Renal cortex interstitium (tissue), 15 donors: ENCODE measurements around the gene RNF167. TPM values are rescaled to one million over a fixed set of nuclear protein-coding genes. Genes with fewer than 3 reads are reported as not detected.

Experiments used
- DNase-seq, 11 donors: peaks; one replicate each; pipeline ENCODE4 v3.0.0-alpha.2; 2013; ENCODE audit warnings: low read depth in 9 of 11, low spot score in 4 of 11; ENCODE audit errors: extremely low read depth in 1 of 11
- long read RNA-seq, 16 experiments: transcript quantifications; one replicate each; lab custom pipeline, GENCODE V29; 2026
- polyA plus RNA-seq, 3 donors: library from polyadenylated mRNA; unstranded; fragments of 120-200 nt; gene quantifications; one replicate each; pipeline ENCODE4 v1.2.1, GENCODE V29; 2013; ENCODE audit not compliant: insufficient read length in 3 of 3

Gene RNF167
- polyA plus RNA-seq, result 100 to 1,000 TPM; 125 to 146 (median 134) TPM
- long read RNA-seq, donor 1, transcript RNF167-211 (9 exons, 1,757 nt), result major isoform, 9 of 1,571 reads
- long read RNA-seq, donor 1, transcript RNF167-213 (3 exons, 619 nt), result minor isoform, 5 of 1,571 reads
- long read RNA-seq, donor 1, partial matches to known transcripts, result 422 of 1,571 reads
- long read RNA-seq, donor 1, other reads (novel, unspliced or antisense), result 1,128 of 1,571 reads
- long read RNA-seq, donor 2, transcript RNF167-211 (9 exons, 1,757 nt), result major isoform, 5 of 19 reads
- long read RNA-seq, donor 2, partial matches to known transcripts, result 6 of 19 reads
- long read RNA-seq, donor 2, other reads (novel, unspliced or antisense), result 0 of 19 reads
- long read RNA-seq, donor 3, transcript RNF167-201 (10 exons, 1,915 nt), result minor isoform, 6 of 36 reads
- long read RNA-seq, donor 3, transcript RNF167-211 (9 exons, 1,757 nt), result major isoform, 16 of 36 reads
- long read RNA-seq, donor 3, partial matches to known transcripts, result 6 of 36 reads
- long read RNA-seq, donor 3, other reads (novel, unspliced or antisense), result 0 of 36 reads
- long read RNA-seq, donor 4, transcript RNF167-211 (9 exons, 1,757 nt), result major isoform, 12 of 21 reads
- long read RNA-seq, donor 4, partial matches to known transcripts, result 0 of 21 reads
- long read RNA-seq, donor 4, other reads (novel, unspliced or antisense), result 0 of 21 reads
- long read RNA-seq, donor 5, result 0 reads
- long read RNA-seq, donor 6, transcript RNF167-211 (9 exons, 1,757 nt), result major isoform, 11 of 1,304 reads
- long read RNA-seq, donor 6, partial matches to known transcripts, result 1,248 of 1,304 reads
- long read RNA-seq, donor 6, other reads (novel, unspliced or antisense), result 33 of 1,304 reads
- long read RNA-seq, donor 7, transcript RNF167-201 (10 exons, 1,915 nt), result major isoform, 10 of 40 reads
- long read RNA-seq, donor 7, transcript RNF167-211 (9 exons, 1,757 nt), result major isoform, 10 of 40 reads
- long read RNA-seq, donor 7, partial matches to known transcripts, result 9 of 40 reads
- long read RNA-seq, donor 7, other reads (novel, unspliced or antisense), result 0 of 40 reads
- long read RNA-seq, donor 8, result 0 reads
- long read RNA-seq, donor 9, transcript RNF167-211 (9 exons, 1,757 nt), result major isoform, 10 of 29 reads
- long read RNA-seq, donor 9, partial matches to known transcripts, result 8 of 29 reads
- long read RNA-seq, donor 9, other reads (novel, unspliced or antisense), result 0 of 29 reads
- long read RNA-seq, donor 10, transcript RNF167-211 (9 exons, 1,757 nt), result major isoform, 14 of 24 reads
- long read RNA-seq, donor 10, transcript RNF167-201 (10 exons, 1,915 nt), result minor isoform, 6 of 24 reads
- long read RNA-seq, donor 10, partial matches to known transcripts, result 0 of 24 reads
- long read RNA-seq, donor 10, other reads (novel, unspliced or antisense), result 0 of 24 reads
- long read RNA-seq, donor 11, transcript RNF167-211 (9 exons, 1,757 nt), result major isoform, 13 of 16 reads
- long read RNA-seq, donor 11, partial matches to known transcripts, result 0 of 16 reads
- long read RNA-seq, donor 11, other reads (novel, unspliced or antisense), result 0 of 16 reads
- long read RNA-seq, donor 12, partial matches to known transcripts, result 0 of 8 reads
- long read RNA-seq, donor 12, other reads (novel, unspliced or antisense), result 0 of 8 reads
- long read RNA-seq, donor 13, result 0 reads
- long read RNA-seq, donor 14, transcript RNF167-211 (9 exons, 1,757 nt), result major isoform, 9 of 15 reads
- long read RNA-seq, donor 14, transcript RNF167-201 (10 exons, 1,915 nt), result minor isoform, 5 of 15 reads
- long read RNA-seq, donor 14, partial matches to known transcripts, result 0 of 15 reads
- long read RNA-seq, donor 14, other reads (novel, unspliced or antisense), result 0 of 15 reads
- long read RNA-seq, donor 15, transcript RNF167-211 (9 exons, 1,757 nt), result major isoform, 5 of 14 reads
- long read RNA-seq, donor 15, partial matches to known transcripts, result 5 of 14 reads
- long read RNA-seq, donor 15, other reads (novel, unspliced or antisense), result 0 of 14 reads
- long read RNA-seq, donor 16, transcript RNF167-213 (3 exons, 619 nt), result minor isoform, 5 of 4,507 reads
- long read RNA-seq, donor 16, transcript RNF167-201 (10 exons, 1,915 nt), result minor isoform, 17 of 4,507 reads
- long read RNA-seq, donor 16, transcript RNF167-211 (9 exons, 1,757 nt), result major isoform, 41 of 4,507 reads
- long read RNA-seq, donor 16, partial matches to known transcripts, result 4,288 of 4,507 reads
- long read RNA-seq, donor 16, other reads (novel, unspliced or antisense), result 151 of 4,507 reads

DNA sequence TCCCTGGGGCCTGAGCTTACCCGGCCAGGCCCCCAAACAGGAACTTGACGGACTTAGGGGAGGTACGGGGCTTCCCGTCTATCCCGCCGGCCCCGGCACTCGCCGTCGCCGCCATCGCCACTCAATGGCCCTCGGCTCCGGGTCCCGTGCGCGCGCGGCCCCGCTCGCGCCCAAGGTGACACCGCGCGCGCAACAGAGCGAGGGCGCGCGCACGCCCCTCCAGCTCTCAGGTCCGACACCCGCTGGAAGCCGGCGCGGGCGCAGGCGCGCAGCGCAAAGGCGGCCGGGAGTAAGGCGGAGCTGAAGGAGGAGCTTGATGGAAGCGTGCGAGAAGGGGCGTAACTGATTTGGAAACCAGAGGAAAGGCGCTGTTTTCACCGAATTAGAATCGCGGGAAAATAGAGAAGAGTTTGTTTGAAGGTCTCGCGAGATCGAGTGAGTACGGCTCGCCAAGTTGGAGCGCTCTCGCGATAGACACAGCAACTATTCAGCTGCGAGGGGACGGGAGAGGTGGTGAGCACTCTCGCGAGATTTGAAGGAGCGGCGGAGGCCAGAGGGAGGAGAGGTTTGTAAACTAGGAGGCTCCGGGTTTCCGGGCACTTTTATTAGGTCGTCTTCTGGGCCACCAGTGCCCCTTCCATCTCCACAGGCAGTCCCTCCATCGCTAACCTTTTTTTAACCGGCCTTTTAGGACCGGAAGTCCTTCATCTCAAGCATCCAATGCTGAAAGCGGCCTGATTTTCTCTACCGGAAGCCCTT is at the start of gene RNF167, which contains the start of gene SLC25A11:
TSS of gene RNF167 (plus strand) at position 473 of the 759 bp plus-strand sequence. CDS start 642 bp downstream, outside the sequence.
TSS of gene SLC25A11 (minus strand) at position 251 of the 759 bp plus-strand sequence. CDS start at position 115, 136 bp downstream.
- peak; percentile 96 to 100 (median 99) for DNase-seq

DNA sequence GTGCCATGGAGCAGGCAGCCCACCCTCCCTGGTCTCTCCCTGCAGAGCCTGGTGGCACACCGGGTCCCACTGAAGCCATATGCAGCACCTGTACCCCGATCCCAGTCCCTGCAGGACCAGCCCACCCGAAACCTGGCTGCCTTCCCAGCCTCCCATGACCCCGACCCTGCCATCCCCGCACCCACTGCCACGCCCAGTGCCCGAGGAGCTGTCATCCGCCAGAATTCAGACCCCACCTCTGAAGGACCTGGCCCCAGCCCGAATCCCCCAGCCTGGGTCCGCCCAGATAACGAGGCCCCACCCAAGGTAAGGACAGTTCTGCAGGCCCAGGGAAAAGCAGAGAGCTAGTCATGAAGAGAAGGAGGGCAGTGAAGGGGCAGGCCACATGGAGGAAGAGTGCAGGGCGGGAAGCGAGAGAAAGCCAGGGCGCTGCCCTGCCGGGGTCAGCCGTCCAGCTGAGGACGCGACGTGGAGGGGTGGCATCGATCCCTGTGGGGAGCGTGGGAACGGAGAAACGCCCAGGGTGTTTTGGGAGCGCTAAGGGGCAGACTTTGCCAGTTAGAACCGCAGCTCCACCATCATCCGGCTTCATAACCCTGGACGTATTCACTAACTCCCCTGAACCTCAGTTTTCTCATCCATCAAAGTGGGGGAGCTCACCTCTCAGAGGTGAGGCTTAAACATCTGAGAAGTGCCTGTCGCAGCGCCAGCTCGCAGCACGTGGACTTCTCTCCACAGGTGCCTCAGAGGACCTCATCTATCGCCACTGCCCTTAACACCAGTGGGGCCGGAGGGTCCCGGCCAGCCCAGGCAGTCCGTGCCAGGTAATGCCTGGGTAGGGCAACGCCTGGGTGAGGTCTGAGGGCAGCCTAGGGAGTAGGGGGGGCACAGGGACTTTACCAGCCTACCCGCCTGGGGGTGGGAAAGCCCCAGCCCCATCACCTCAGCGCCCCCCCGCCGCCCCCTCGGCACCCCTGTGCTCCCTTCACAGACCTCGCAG is 48.4 kb upstream of the RNF167 start:
- DNase-seq, result no peak

GRCh38 chr17:4892499-4893221 is 47.4 kb upstream of the RNF167 start:
- DNase-seq, result peak in 1 of 11 donors; percentile 56

DNA sequence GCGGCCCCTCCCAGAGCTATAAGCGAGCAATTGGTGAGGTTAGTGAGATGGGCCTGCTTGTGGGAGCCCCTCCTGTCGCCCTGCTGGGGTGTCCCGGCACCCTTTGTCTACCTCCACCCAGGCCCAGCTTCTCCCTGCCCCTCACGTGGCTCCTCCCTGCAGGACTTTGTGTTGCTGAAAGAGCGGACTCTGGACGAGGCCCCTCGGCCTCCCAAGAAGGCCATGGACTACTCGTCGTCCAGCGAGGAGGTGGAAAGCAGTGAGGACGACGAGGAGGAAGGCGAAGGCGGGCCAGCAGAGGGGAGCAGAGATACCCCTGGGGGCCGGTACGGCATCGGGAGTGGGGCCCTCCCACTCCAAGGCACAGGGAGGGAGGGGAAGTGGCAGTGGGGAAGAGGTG is 46.8 kb upstream of the RNF167 start:
- no peak for DNase-seq

DNA sequence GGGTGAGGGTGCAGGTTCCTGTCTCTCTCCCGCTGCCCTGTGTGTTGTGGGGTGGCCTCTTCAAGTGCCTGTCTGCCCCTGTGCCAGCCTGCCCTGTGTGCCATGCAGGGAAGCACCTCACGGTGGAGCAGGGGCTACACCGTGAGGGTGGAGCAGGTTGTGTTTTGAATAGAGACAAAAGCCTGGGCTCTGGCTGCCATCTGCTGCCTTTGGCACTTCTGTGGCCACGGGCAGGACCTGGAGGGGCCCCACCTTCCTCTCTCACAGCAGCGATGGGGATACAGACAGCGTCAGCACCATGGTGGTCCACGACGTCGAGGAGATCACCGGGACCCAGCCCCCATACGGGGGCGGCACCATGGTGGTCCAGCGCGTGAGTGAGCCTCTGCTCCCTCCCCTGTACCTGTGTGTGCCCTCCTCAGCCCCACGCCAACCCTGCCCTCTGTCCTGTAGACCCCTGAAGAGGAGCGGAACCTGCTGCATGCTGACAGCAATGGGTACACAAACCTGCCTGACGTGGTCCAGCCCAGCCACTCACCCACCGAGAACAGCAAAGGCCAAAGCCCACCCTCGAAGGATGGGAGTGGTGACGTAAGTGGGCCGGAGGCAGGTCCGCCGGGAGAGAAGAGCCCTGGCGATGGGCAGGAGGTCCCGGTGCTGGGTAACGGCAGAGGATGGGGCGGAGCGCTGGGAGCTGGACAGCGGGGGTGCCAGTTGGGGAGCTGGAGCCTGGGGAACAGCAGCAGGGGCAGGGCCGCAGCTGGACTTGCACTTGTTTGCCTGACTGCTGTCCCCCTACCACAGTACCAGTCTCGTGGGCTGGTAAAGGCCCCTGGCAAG is 46.1 kb upstream of the RNF167 start:
- DNase-seq, result no peak

DNA sequence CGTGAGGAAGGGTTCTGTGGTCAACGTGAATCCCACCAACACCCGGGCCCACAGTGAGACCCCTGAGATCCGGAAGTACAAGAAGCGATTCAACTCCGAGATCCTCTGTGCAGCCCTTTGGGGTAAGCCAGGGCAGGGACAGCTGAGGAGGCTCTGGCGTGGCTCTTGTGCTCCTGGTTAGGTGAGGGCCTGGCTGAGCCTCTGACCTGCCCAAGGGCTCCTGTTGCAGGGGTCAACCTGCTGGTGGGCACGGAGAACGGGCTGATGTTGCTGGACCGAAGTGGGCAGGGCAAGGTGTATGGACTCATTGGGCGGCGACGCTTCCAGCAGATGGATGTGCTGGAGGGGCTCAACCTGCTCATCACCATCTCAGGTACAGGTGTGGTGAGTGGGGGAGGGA is 44.9 kb upstream of the RNF167 start:
- no peak for DNase-seq

DNA sequence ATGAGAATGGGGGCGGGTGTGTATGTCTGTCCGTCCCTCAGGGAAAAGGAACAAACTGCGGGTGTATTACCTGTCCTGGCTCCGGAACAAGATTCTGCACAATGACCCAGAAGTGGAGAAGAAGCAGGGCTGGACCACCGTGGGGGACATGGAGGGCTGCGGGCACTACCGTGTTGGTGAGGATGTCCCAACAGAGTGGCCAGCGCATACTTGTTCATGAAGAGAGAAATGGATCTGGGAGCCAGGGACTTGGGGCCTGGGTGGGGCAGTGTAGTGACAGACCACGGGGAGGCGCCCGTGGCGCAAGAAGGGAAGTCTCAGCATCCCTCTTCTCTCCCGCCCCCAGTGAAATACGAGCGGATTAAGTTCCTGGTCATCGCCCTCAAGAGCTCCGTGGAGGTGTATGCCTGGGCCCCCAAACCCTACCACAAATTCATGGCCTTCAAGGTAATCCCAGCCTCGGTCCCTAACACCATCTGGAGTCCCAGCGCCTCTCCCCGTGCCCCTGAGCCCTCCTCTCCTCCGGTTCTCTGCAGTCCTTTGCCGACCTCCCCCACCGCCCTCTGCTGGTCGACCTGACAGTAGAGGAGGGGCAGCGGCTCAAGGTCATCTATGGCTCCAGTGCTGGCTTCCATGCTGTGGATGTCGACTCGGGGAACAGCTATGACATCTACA is 44.3 kb upstream of the RNF167 start:
- no peak for DNase-seq

GRCh38 chr17:4896332-4897197 is 43.5 kb upstream of the RNF167 start:
- no peak for DNase-seq

GRCh38 chr17:4897198-4897687 is 42.8 kb upstream of the RNF167 start:
- no peak for DNase-seq

DNA sequence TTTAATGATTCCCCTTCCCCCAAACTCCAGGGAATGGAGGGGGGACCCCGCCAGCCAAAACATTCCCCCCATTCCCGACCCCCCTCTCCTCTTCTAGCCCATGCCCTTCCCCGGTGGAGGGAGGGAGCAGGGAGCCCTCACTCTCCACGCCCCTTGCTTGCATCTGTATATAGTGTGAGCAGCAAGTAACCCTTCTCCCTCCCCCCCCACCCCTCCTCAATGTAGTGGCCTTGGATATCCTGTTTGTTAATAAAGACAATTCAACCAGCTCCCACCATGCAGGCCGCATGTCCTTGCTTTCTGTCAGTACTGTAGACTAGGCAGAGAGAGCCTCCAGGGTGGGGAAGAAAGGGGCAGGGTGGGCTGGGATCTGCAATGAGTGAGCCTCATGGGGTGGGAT is 42.3 kb upstream of the RNF167 start:
- no peak for DNase-seq

DNA sequence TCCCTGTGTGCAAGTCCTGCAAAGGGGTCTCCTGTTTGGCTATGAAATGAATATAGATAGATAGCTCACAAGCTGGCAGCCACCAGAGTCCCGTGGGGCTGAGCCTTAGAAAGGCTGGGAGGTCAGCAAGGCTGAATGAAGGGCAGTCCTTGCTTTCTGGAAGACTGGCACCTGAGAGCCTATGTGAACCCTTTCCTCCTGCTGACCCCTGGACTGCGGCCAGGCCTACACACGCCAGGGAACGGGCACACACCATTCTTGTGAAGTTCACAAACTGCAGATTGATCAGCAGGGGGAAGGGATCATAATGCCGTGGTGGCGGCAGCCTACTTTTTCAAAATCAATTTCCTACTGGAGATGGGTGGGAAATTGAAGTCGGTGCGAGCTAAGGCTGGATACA is 41.7 kb upstream of the RNF167 start:
- DNase-seq, result no peak

- no peak for DNase-seq
These were observed 41.1 kb upstream of the RNF167 start for GRCh38 chr17:4898927-4899326.
